Activated CD4-positive, alpha-beta T cell treated with anti-CD3 and anti-CD28 coated beads, Interleukin-2, amount 50 U/mL, for 24 hours (primary cell): ENCODE data around the gene CDK14.

Experiments used
- DNase-seq, 2 donors: peaks; one replicate each; pipeline ENCODE4 v3.0.0-alpha.2; 2020; ENCODE audit warnings: low read depth in 1 of 2, low spot score in 1 of 2

Gene CDK14

GRCh38 chr7:90994601-90995000, 398.5 kb downstream of the CDK14 start:
- DNase-seq, result no peak

DNA sequence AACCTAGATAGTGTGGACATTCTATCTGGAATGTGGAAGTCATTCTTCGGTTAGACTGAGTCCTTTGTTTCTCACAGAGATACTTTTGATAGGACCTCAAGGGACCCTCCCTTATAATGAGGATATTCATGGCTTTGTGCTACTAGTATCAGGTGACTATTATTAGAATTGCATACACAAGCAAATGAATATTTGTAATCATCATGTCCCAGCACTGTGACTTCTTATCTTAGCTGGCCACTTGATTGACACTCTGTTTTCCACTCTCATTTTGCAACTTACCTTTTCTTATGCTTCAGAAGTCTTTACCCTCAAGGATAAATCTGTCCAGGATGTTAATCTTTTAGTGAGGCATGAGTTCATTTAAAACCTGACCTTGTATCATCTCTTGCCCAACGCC, 399.9 kb downstream of the CDK14 start:
- no peak for DNase-seq

GRCh38 chr7:90999989-91000979, 404.2 kb downstream of the CDK14 start:
- DNase-seq, result no peak

DNA sequence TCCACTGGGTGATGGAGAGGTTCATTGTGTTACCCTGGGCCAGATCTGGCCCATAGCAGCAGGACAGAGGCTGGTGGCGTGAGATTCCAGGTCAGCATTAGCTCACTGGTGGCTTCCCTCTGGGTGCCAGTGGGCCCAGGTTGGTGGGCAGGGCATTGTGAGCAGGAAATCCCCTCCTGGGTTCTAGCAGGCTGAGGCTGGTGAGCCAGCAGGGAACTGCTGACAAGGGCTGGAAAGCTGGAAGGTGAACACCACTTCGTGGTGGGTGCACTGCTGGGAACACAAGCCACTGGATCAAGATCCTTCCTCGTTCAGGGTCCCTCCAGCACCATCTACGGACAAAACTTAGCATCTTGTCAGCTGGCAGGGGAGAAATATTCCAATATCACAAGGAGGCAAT, 408.9 kb downstream of the CDK14 start:
- DNase-seq, result no peak

DNA sequence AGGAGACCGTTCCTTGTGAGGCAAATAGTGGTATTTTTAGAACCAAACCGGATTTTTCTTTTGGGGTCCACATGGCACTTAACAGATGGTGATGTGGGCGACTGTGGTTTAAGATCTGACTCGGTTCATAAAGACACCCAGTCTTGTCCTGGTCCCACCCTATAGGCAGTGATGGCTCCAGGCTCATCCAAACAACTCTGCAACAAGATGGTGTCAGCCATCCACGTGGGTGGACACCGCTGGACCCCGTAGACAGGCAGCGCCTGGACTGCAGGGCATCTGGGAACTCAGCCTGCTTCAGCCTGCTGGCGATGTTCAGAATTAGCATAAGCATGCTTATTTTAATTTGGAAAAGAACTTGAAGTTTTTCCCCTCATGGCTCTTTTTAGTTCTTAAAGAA, 409.7 kb downstream of the CDK14 start:
- no peak for DNase-seq

GRCh38 chr7:91007371-91007770, 411.2 kb downstream of the CDK14 start:
- no peak for DNase-seq

DNA sequence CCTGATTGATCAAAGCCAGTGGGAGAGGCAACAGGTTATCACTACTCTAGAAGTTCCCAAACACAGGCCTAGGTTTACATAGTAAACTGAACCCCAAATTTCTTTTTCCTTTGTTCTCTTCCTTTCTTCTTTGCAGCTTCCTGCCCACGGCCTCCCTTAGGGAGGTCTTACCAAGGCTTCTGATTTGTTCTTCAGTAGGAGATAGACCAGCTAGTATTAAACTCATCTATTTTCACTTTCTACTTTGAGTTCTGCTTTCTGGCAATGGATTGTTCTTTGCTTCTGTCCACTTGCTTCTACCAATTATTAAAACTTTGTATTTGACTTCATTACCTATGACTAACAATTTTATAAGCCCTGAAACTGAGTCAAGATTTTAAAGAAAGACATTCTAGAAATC, 417.0 kb downstream of the CDK14 start:
- DNase-seq, result no peak

DNA sequence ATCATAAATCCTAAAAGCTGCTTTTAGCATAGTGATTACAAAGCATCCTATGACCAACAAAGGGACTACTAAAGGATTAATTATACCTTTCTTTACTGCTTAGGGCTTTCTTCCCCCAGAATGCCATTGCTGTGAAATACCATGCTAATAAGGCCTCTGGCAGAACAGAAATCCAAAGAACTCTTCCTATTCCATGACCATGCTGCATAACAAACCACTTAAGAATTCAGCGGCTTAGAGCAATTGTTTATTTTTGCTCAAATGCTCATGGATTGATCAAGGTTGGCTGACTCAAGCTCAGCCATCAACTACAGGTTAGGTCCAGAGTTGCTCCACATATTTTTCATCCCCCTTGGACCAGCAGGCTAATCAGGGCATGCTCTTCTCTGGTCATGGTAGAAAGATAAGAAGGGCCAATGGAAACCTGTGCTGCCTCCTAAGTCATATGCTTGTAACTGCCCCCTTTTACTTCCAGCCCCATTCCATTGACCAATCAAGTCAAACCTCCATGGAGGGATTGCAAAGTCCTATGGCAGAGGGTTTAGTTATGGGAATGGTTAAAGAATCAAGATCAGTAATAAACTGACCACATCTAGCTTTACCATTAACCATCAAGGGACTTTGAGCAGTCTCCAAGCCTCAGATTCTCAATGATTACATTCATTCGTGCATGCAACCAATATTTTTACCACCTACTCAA, 423.7 kb downstream of the CDK14 start:
- no peak for DNase-seq

DNA sequence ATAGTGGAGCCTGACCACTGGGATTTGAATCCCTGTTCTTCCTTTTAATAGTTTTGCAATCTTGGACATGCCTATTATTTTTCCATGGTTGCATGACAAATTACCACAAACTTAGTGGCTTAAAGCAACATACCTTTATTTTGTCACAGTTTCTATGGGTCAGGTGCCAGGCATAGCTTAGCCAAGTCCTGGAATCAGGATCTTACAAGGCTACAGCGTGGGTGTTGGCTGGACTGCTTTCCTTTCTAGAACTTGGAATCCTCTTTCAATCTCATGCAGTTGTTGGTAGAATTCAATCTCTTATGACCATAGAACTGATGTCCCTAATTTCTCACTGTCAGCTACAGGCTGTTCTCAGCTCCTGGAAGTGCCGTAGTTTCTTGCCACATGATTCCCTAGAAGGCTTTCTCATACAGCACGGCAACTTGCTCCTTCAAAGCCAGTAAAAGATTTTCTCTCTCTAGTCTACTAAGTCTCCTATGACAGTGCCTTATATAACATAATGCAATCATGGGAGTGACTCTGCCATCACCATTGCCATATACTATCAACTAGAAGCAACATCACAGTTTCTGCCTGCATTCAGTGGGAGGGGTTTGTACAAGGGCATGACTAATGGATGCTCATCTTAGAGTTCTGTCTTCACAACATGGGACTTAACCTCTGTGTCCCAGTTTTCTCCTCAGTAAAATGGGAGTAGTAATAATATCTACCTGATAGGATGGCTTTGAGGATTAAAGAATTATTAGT, 424.7 kb downstream of the CDK14 start:
- no peak for DNase-seq

DNA sequence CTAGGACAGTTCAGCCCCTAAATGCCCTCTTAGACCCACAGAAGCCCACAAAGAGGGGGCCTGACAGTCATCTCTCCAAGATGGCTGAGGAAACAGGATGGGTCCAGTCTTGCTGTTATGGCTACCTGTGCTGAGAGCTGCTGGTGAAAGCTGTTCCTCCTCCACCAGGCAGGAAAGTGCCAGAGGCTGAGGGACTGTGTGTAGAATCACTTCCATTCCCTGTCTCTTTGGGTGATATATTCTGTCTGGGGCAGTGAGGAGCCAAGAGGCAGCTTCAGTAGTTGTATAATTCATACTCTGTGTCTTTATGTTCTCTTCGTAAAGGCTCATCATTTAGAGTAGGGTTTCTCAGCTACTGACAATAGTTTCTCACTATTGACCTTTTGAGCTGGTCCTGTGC, 425.8 kb downstream of the CDK14 start:
- no peak for DNase-seq

GRCh38 chr7:91025906-91026390, 429.8 kb downstream of the CDK14 start:
- no peak for DNase-seq

GRCh38 chr7:91029688-91030087, 433.6 kb downstream of the CDK14 start:
- no peak for DNase-seq

- no peak for DNase-seq
These were observed 434.7 kb downstream of the CDK14 start for GRCh38 chr7:91030680-91031380.

- no peak for DNase-seq
These were observed 435.6 kb downstream of the CDK14 start for GRCh38 chr7:91031757-91032156.

DNA sequence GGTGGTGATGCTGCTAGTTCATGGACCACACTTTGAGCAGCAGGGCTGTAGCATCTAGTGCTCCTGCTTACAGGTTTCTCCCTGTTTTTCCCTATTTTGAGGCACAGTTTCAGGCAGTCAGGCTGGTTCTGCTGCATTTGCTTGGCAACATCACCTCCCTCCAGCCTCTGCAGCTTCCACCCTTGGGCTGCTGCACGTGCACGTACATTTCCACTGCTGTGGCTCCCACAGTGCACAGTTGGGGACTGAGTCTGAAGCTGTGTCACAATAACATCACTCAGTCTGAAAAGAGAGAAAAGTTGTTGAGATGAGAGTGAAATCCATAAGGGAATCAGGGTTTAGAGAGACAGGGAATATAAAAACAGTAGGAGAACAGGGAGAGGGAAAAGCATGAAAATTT, 437.5 kb downstream of the CDK14 start:
- no peak for DNase-seq

GRCh38 chr7:91034459-91035368, 438.6 kb downstream of the CDK14 start:
- no peak for DNase-seq

GRCh38 chr7:91039033-91039432, 442.9 kb downstream of the CDK14 start:
- DNase-seq, result no peak

GRCh38 chr7:91041141-91041540, 445.0 kb downstream of the CDK14 start:
- no peak for DNase-seq

DNA sequence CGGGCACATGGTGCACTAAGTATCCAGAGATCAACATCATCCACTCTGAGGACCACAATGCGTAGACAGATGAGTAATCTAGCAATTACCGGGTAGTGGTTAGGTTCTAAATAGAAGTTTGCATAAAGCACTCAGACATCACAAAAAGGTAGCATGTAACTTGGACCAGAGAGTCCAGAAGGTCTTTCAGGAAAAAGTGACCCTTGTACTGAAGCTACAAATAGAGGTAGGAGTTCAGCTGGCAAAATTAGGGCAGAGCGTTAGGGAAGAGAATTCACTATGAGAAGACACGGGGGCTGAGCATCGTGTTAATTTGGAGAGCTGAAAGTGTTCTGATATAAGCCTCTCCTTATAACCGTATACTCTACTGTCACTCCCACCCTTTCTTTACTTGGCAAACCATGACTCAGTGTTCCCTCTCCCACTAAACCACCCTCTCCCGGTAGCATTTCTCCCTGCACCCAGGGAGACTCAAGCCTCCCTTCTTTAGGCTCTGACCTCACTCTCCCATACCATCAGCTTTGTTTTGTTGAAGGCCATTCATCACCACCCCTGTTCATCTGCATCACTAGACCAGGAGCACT, 445.9 kb downstream of the CDK14 start:
- DNase-seq, result no peak
